ENCODE measurements around the gene ZNF831.

DNA sequence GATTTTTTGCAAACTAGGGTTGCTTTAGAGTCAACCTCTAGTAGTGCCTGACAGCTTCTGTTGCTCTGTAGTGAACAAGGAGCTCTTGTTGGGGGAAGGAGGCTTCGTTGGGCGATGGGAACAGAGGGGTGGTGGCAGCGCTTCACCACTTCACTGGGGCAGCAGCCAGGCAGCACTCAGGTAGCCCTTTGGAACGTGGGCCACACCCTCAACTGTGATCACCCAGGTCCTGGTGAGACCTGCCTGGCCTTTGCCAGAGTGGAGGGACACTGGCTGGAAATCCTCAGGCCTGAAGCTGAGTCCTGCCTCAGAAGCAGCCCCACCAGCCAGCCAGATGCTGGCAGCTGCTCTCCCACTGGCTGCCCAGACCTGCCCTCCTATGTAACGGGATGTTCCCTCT lies 126.4 kb downstream of the ZNF831 start:
- TF ChIP-seq, protein P1, sequence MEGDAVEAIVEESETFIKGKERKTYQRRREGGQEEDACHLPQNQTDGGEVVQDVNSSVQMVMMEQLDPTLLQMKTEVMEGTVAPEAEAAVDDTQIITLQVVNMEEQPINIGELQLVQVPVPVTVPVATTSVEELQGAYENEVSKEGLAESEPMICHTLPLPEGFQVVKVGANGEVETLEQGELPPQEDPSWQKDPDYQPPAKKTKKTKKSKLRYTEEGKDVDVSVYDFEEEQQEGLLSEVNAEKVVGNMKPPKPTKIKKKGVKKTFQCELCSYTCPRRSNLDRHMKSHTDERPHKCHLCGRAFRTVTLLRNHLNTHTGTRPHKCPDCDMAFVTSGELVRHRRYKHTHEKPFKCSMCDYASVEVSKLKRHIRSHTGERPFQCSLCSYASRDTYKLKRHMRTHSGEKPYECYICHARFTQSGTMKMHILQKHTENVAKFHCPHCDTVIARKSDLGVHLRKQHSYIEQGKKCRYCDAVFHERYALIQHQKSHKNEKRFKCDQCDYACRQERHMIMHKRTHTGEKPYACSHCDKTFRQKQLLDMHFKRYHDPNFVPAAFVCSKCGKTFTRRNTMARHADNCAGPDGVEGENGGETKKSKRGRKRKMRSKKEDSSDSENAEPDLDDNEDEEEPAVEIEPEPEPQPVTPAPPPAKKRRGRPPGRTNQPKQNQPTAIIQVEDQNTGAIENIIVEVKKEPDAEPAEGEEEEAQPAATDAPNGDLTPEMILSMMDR (IDR thresholded peaks at IDR 0.05): no peak
- TF ChIP-seq POLR2A (IDR thresholded peaks at IDR 0.05): no peak

Data from lower leg skin (tissue), 3 donors.